Keratinocyte (primary cell): ENCODE data around the gene ELP5.

Source experiments
- EZH2 ChIP-seq: IDR thresholded peaks from one replicate; pipeline ENCODE4 v1.6.1; 2012; ENCODE audit warnings: inconsistent platforms, mild to moderate bottlenecking, low read length, moderate library complexity
- TF ChIP-seq, protein P1 (sequence below), 3 experiments: IDR thresholded peaks in 1 of 3; conservative IDR thresholded peaks in 1 of 3; optimal IDR thresholded peaks in 1 of 3; 2 replicates in 2 of 3; 3 replicates in 1 of 3; pipeline versions ENCODE3 to v1.5.1; 2011; ENCODE audit warnings: low read length in 3 of 3, mild to moderate bottlenecking in 3 of 3, moderate library complexity in 2 of 3, control low read depth in 1 of 3, inconsistent platforms in 1 of 3; ENCODE audit not compliant: insufficient read depth in 2 of 3; ENCODE audit errors: extremely low read depth in 1 of 3

DNA sequence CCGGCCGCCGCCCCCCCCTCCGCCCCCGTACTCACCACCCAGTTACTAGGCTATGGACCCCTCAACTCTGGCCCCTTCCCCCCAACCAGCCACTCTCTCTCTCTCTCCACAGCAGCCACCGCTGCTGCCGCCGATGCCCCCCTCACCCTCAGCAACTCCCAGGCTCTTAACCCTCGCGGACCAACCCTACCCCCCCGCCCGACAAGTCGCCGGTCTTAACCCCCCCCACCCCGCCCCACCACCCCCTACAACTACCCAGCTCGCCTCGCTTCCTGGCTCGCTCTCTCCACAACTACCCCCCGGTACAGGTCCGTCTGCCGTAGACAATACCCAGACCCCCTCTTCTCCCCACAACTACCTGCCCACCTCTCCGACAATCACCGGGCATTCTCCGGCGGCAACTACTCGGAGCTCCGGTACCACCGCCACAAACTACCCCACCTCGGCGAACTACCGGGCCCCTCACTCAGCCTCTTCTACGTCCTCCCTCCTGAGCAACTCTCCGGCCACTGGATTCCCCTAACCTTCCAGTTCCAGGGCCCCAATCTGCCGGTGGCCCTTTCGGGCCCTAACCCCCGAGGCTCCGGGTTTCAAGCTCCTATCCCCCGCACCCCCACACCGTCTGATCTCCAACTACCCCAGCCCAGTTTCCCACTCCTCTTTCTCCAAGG, 13.5 kb upstream of the ELP5 start:
- TF ChIP-seq, protein P1, sequence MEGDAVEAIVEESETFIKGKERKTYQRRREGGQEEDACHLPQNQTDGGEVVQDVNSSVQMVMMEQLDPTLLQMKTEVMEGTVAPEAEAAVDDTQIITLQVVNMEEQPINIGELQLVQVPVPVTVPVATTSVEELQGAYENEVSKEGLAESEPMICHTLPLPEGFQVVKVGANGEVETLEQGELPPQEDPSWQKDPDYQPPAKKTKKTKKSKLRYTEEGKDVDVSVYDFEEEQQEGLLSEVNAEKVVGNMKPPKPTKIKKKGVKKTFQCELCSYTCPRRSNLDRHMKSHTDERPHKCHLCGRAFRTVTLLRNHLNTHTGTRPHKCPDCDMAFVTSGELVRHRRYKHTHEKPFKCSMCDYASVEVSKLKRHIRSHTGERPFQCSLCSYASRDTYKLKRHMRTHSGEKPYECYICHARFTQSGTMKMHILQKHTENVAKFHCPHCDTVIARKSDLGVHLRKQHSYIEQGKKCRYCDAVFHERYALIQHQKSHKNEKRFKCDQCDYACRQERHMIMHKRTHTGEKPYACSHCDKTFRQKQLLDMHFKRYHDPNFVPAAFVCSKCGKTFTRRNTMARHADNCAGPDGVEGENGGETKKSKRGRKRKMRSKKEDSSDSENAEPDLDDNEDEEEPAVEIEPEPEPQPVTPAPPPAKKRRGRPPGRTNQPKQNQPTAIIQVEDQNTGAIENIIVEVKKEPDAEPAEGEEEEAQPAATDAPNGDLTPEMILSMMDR (optimal IDR thresholded peaks at IDR 0.05 in 1 of 3, IDR thresholded peaks at IDR 0.05 in 1 of 3, conservative IDR thresholded peaks at IDR 0.05 in 1 of 3; ENCODE audit: extremely low read depth in 1 of 3, insufficient read depth in 2 of 3, low read length in 3 of 3), result no peak
- TF ChIP-seq EZH2, result no peak
